NOMO-1 treated with dmso at 0.1 percent for 144 hours (cell line): ENCODE results near the gene TMEM170A.

Experiments used
- DNase-seq: peaks from one replicate; lab custom pipeline; 2025; ENCODE audit not compliant: unreplicated experiment; lab: John Stamatoyannopoulos, UW

The TMEM170A gene

GRCh38 chr16:75406943-75407342 lies 57.5 kb downstream of the TMEM170A start:
- DNase-seq, result no peak

- no peak for DNase-seq
These were observed 61.5 kb downstream of the TMEM170A start for GRCh38 chr16:75402821-75403475.

GRCh38 chr16:75402159-75402820 lies 62.2 kb downstream of the TMEM170A start:
- DNase-seq, result no peak

- DNase-seq, result no peak
These were observed 62.8 kb downstream of the TMEM170A start for GRCh38 chr16:75401691-75402090.

- no peak for DNase-seq
These were observed 66.2 kb downstream of the TMEM170A start for GRCh38 chr16:75398333-75398732.

GRCh38 chr16:75394941-75395340 lies 69.5 kb downstream of the TMEM170A start:
- no peak for DNase-seq
